Measurements from ENCODE around the gene PAQR3. TPM values are rescaled to one million over a fixed set of nuclear protein-coding genes. Genes with fewer than 3 reads are reported as not detected.
"Not testable (repeated sequence)": the region's sequence is repeated elsewhere in the genome, so short reads cannot be mapped to it uniquely, and the experiment has no call there.

PAQR3 gene
- total RNA-seq, 1 donor from 2014 or later: 17.4 TPM

DNA sequence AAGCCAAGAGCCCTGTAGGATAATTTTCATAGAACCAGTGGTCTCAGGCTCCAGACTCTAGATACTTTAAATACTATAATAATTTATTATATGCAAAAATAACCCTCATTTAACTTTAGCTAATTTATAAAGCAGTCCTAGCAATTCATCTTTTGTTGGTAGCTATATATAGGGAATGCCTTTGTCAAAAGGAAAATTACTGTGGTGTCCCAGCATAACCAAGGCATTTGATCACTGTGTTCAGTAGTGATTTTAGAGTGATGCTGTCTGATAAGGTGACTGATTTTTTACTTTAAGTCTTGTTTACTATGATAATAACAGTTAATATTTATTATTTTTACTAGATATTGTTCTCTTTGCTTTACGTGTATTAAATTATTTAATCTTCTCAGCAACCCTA, 61.2 kb downstream of the PAQR3 start:
- DNase-seq (ENCODE audit: low read depth) (no peak), FAIRE-seq (no peak)
- no peaks in the 10 kb centered on the region for H3K27me3 ChIP-seq (ENCODE audit: control insufficient read depth, insufficient read depth, low read length)
- H3K36me3 ChIP-seq (ENCODE audit: control insufficient read depth, insufficient read depth, low read length): peaks cover 4% of the 10 kb centered on the region
- H3K4me3 ChIP-seq (ENCODE audit: low read depth, low read length): no peak overlapping the region
- TF ChIP-seq, protein P1, sequence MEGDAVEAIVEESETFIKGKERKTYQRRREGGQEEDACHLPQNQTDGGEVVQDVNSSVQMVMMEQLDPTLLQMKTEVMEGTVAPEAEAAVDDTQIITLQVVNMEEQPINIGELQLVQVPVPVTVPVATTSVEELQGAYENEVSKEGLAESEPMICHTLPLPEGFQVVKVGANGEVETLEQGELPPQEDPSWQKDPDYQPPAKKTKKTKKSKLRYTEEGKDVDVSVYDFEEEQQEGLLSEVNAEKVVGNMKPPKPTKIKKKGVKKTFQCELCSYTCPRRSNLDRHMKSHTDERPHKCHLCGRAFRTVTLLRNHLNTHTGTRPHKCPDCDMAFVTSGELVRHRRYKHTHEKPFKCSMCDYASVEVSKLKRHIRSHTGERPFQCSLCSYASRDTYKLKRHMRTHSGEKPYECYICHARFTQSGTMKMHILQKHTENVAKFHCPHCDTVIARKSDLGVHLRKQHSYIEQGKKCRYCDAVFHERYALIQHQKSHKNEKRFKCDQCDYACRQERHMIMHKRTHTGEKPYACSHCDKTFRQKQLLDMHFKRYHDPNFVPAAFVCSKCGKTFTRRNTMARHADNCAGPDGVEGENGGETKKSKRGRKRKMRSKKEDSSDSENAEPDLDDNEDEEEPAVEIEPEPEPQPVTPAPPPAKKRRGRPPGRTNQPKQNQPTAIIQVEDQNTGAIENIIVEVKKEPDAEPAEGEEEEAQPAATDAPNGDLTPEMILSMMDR (IDR thresholded peaks at IDR 0.05; ENCODE audit: insufficient read depth, low read length, severe bottlenecking): no peak

- Histone ChIP-seq H3K36me3 (ENCODE audit: control insufficient read depth, insufficient read depth, low read length) (peaks cover 9% of the 10 kb centered on the region), H3K4me3 (ENCODE audit: low read depth, low read length) (no peak overlapping the region), H3K27me3 (ENCODE audit: control insufficient read depth, insufficient read depth, low read length) (no peaks in the 10 kb centered on the region)
- TF ChIP-seq, protein P1 (IDR thresholded peaks at IDR 0.05; ENCODE audit: insufficient read depth, low read length, severe bottlenecking): no peak
- FAIRE-seq (no peak), DNase-seq (ENCODE audit: low read depth) (peak; percentile 66)
Measured at GRCh38 chr4:78876568-78877320, 62.5 kb downstream of the PAQR3 start.

DNA sequence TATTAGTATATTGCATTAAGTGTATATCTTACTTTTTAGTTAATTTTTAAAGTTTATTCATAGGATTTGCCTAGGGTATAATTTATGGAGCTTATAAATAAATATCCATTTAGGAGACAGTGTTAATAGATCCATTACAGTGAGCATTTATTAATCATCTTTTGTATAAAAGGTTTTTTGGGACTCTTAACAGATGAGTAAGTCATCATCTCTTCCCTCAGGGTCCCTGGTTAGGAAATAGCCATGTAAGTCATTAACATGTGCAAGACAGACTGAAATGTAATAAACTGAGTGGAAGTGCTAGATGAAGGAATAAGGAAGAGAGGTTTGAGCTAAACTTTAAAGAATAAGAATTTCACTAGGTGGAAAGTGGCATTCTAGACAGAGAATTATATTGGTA, 69.2 kb downstream of the PAQR3 start:
- Histone ChIP-seq H3K4me3 (ENCODE audit: low read depth, low read length) (no peak overlapping the region), H3K36me3 (ENCODE audit: control insufficient read depth, insufficient read depth, low read length) (peaks cover 11% of the 10 kb centered on the region), H3K27me3 (ENCODE audit: control insufficient read depth, insufficient read depth, low read length) (no peaks in the 10 kb centered on the region)
- DNase-seq (ENCODE audit: low read depth) (peak; percentile 56), FAIRE-seq (no peak)
- TF ChIP-seq, protein P1 (IDR thresholded peaks at IDR 0.05; ENCODE audit: insufficient read depth, low read length, severe bottlenecking): no peak

DNA sequence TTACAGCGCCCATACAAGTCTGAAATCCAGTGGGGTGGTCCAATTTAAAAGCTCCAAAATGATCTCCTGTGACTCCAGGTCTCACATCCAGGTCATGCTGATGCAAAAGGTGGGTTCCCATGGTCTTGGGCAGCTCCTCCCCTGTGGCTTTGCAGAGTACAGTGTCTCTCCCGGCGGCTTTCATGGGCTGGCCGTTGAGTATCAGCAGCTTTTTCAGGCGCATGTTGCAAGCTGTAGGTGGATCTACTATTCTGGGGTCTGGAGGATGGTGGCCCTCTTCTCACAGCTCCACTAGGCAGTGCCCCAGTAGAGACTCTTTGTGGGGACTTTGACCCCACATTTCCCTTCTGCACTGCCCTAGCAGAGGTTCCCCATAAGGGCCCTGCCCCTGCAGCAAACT, 70.5 kb downstream of the PAQR3 start:
- not testable (repeated sequence) for FAIRE-seq; DNase-seq (ENCODE audit: low read depth); H3K4me3 ChIP-seq (ENCODE audit: low read depth, low read length); H3K27me3 ChIP-seq (ENCODE audit: control insufficient read depth, insufficient read depth, low read length)
- H3K36me3 ChIP-seq (ENCODE audit: control insufficient read depth, insufficient read depth, low read length): peaks cover 11% of the 10 kb centered on the region

- TF ChIP-seq, protein P1 (IDR thresholded peaks at IDR 0.05; ENCODE audit: insufficient read depth, low read length, severe bottlenecking): no peak
- DNase-seq (ENCODE audit: low read depth): no peak
- no peaks in the 10 kb centered on the region for H3K27me3 ChIP-seq (ENCODE audit: control insufficient read depth, insufficient read depth, low read length)
- H3K36me3 ChIP-seq (ENCODE audit: control insufficient read depth, insufficient read depth, low read length): peaks cover 4% of the 10 kb centered on the region
- H3K4me3 ChIP-seq (ENCODE audit: low read depth, low read length): no peak overlapping the region
- no peak for FAIRE-seq
Measured at GRCh38 chr4:78865451-78865850, 73.8 kb downstream of the PAQR3 start.

DNA sequence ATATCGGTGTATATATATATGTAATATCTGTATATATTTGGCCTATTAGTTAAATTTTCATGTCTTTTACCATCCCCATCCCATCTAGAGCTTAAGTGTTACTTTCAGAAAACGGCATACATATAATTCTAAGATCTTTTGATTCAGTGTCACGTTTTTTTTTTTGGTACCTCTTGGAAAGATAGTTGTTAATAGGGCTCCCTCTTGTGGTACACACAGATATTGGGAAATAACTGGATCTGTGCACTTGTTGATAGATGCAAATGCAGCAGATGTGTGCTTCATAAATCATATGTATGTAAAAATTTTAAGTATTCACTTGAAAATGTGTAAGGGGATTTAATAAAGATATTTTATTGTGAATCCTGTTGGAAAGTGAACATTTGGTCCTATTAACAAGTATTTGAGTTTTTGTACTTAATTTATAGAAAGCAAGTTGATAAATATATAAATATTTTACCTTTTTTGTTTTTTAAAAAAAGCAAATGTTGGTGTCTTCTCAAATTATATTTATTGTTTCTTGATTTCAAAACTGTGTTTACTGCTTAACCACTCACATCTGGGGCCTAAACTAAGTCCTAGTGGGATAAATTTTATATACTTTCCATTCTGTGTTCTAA, 74.7 kb downstream of the PAQR3 start:
- no peak for FAIRE-seq
- Histone ChIP-seq H3K36me3 (ENCODE audit: control insufficient read depth, insufficient read depth, low read length) (peaks cover 4% of the 10 kb centered on the region), H3K27me3 (ENCODE audit: control insufficient read depth, insufficient read depth, low read length) (no peaks in the 10 kb centered on the region), H3K4me3 (ENCODE audit: low read depth, low read length) (no peak overlapping the region)
- TF ChIP-seq, protein P1 (IDR thresholded peaks at IDR 0.05; ENCODE audit: insufficient read depth, low read length, severe bottlenecking): peak; percentile 43
- peak; percentile 80 for DNase-seq (ENCODE audit: low read depth)
